ENCODE measurements around the gene VWF.

Gene VWF

GRCh38 chr12:5966486-5967095 is 157.9 kb downstream of the VWF start:
- no peak for TF ChIP-seq MYC (IDR thresholded peaks at IDR 0.05; ENCODE audit: low read depth, low read length)
- no peak for TF ChIP-seq MAX (IDR thresholded peaks at IDR 0.05; ENCODE audit: low read depth, low read length)
- TF ChIP-seq CTCF (IDR thresholded peaks at IDR 0.05; ENCODE audit: low read depth, low read length): no peak
- TF ChIP-seq POLR2A (IDR thresholded peaks at IDR 0.05; ENCODE audit: extremely low read depth, insufficient read length): no peak
- no peak for DNase-seq (ENCODE audit: low read depth)
- no peak overlapping the region for H3K4me3 ChIP-seq (ENCODE audit: low read depth, low read length)

- no peak for TF ChIP-seq POLR2A (IDR thresholded peaks at IDR 0.05; ENCODE audit: extremely low read depth, insufficient read length)
- TF ChIP-seq CTCF (IDR thresholded peaks at IDR 0.05; ENCODE audit: low read depth, low read length): peak; percentile 82
- peak; percentile 43 for DNase-seq (ENCODE audit: low read depth)
- H3K4me3 ChIP-seq (ENCODE audit: low read depth, low read length): no peak overlapping the region
Measured at GRCh38 chr12:5965950-5966383, 158.5 kb downstream of the VWF start.

GRCh38 chr12:5964913-5965900 is 159.3 kb downstream of the VWF start:
- DNase-seq (ENCODE audit: low read depth): no peak
- H3K4me3 ChIP-seq (ENCODE audit: low read depth, low read length): no peak overlapping the region
- no peak for TF ChIP-seq POLR2A (IDR thresholded peaks at IDR 0.05; ENCODE audit: extremely low read depth, insufficient read length)
- no peak for TF ChIP-seq MYC (IDR thresholded peaks at IDR 0.05; ENCODE audit: low read depth, low read length)
- no peak for TF ChIP-seq MAX (IDR thresholded peaks at IDR 0.05; ENCODE audit: low read depth, low read length)
- TF ChIP-seq CTCF (IDR thresholded peaks at IDR 0.05; ENCODE audit: low read depth, low read length): no peak

- no peak for DNase-seq (ENCODE audit: low read depth)
- no peak overlapping the region for H3K4me3 ChIP-seq (ENCODE audit: low read depth, low read length)
- no peak for TF ChIP-seq POLR2A (IDR thresholded peaks at IDR 0.05; ENCODE audit: extremely low read depth, insufficient read length)
Measured at GRCh38 chr12:5963515-5963914, 161.0 kb downstream of the VWF start.

GRCh38 chr12:5960783-5961182 is 163.7 kb downstream of the VWF start:
- TF ChIP-seq MYC (IDR thresholded peaks at IDR 0.05; ENCODE audit: low read depth, low read length) (no peak), POLR2A (IDR thresholded peaks at IDR 0.05; ENCODE audit: extremely low read depth, insufficient read length) (no peak), CTCF (IDR thresholded peaks at IDR 0.05; ENCODE audit: low read depth, low read length) (no peak), MAX (IDR thresholded peaks at IDR 0.05; ENCODE audit: low read depth, low read length) (no peak)
- no peak for DNase-seq (ENCODE audit: low read depth)
- no peak overlapping the region for H3K4me3 ChIP-seq (ENCODE audit: low read depth, low read length)

- H3K4me3 ChIP-seq (ENCODE audit: low read depth, low read length): no peak overlapping the region
Measured at GRCh38 chr12:5956987-5957386, 167.5 kb downstream of the VWF start.

More at GRCh38 chr12:5956987-5957386, 167.5 kb downstream of the VWF start:
- DNase-seq (ENCODE audit: low read depth): no peak
- TF ChIP-seq MAX (IDR thresholded peaks at IDR 0.05; ENCODE audit: low read depth, low read length) (no peak), CTCF (IDR thresholded peaks at IDR 0.05; ENCODE audit: low read depth, low read length) (no peak), POLR2A (IDR thresholded peaks at IDR 0.05; ENCODE audit: extremely low read depth, insufficient read length) (no peak), MYC (IDR thresholded peaks at IDR 0.05; ENCODE audit: low read depth, low read length) (no peak)

Measured in NB4 (cell line).